ENCODE measurements around the gene ALDH8A1.

ALDH8A1 gene

DNA sequence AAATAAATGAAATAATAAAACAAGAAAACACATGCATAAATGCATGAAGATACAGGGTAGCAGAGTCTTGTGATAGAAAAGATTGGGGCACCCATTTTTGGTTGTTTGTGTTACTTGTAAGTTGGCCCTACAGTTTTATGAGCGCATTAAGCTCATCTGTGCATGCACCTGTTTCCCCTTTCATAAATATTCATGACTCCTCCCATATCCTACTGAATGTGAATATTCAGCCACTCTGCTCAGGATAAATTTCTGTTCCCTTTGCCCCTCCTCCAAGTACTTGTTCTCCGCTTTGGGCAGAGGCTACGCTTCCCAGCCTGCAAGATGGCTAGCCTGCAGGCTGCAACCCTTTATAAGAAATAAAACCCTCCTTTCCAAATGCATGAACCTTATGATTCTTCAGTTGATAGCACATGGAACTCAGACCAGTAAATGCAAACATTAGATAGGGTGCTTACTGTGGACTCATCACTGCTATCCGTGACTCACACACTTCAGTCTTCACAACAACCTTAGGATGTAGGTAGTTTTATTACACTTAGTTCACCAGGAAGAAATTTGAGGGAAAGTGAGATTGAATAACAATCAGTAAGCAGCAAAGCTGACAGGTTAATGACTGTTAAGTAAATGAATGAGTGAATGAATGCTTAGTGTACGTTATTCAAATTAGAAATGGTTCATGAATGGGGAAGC is 15.0 kb downstream of the ALDH8A1 start:
- TF ChIP-seq CTCF (IDR thresholded peaks at IDR 0.05; ENCODE audit: insufficient read depth, low read length, poor library complexity, severe bottlenecking): no peak
- no peak overlapping the region for H3K4me3 ChIP-seq (replicated peaks; ENCODE audit: low read depth, low read length)
- H3K36me3 ChIP-seq (ENCODE audit: control insufficient read depth, insufficient read depth, low read length): no peaks in the 10 kb centered on the region
- no peaks in the 10 kb centered on the region for H3K27me3 ChIP-seq (replicated peaks; ENCODE audit: control insufficient read depth, insufficient read depth, low read length)
- no peak for DNase-seq (ENCODE audit: extremely low read depth, insufficient read length)

GRCh38 chr6:134932535-134933470 is 17.1 kb downstream of the ALDH8A1 start:
- H3K4me3 ChIP-seq (replicated peaks; ENCODE audit: low read depth, low read length): no peak overlapping the region
- TF ChIP-seq CTCF (IDR thresholded peaks at IDR 0.05; ENCODE audit: insufficient read depth, low read length, poor library complexity, severe bottlenecking): no peak
- H3K27me3 ChIP-seq (replicated peaks; ENCODE audit: control insufficient read depth, insufficient read depth, low read length): no peaks in the 10 kb centered on the region
- H3K36me3 ChIP-seq (ENCODE audit: control insufficient read depth, insufficient read depth, low read length): no peaks in the 10 kb centered on the region
- no peak for DNase-seq (ENCODE audit: extremely low read depth, insufficient read length)

- no peak overlapping the region for H3K4me3 ChIP-seq (replicated peaks; ENCODE audit: low read depth, low read length)
- no peaks in the 10 kb centered on the region for H3K36me3 ChIP-seq (ENCODE audit: control insufficient read depth, insufficient read depth, low read length)
- H3K27me3 ChIP-seq (replicated peaks; ENCODE audit: control insufficient read depth, insufficient read depth, low read length): no peaks in the 10 kb centered on the region
- no peak for DNase-seq (ENCODE audit: extremely low read depth, insufficient read length)
- TF ChIP-seq CTCF (IDR thresholded peaks at IDR 0.05; ENCODE audit: insufficient read depth, low read length, poor library complexity, severe bottlenecking): no peak
Observed at GRCh38 chr6:134932098-134932497, 17.8 kb downstream of the ALDH8A1 start.

DNA sequence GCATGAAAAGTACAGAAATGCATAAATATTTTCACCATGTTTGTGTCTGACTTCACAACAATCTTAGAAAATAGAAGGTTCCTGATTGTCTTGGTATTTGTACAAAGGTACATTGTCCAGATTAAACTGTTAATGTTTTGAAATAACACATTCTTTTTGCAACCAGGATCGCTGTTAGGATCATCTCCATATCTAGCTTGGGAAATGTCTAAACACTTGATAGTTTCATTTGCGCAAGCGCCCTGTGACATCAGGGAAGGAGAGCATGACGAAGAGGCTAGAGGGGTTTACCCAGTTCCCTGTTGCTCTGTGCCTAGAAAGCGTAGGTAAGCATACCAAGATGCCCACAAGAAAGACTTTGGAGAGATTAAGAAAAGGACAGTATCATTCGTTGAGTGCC is 19.4 kb downstream of the ALDH8A1 start:
- TF ChIP-seq CTCF (IDR thresholded peaks at IDR 0.05; ENCODE audit: insufficient read depth, low read length, poor library complexity, severe bottlenecking): no peak
- no peak for DNase-seq (ENCODE audit: extremely low read depth, insufficient read length)
- Histone ChIP-seq H3K27me3 (replicated peaks; ENCODE audit: control insufficient read depth, insufficient read depth, low read length) (no peaks in the 10 kb centered on the region), H3K36me3 (ENCODE audit: control insufficient read depth, insufficient read depth, low read length) (no peaks in the 10 kb centered on the region), H3K4me3 (replicated peaks; ENCODE audit: low read depth, low read length) (no peak overlapping the region)

DNA sequence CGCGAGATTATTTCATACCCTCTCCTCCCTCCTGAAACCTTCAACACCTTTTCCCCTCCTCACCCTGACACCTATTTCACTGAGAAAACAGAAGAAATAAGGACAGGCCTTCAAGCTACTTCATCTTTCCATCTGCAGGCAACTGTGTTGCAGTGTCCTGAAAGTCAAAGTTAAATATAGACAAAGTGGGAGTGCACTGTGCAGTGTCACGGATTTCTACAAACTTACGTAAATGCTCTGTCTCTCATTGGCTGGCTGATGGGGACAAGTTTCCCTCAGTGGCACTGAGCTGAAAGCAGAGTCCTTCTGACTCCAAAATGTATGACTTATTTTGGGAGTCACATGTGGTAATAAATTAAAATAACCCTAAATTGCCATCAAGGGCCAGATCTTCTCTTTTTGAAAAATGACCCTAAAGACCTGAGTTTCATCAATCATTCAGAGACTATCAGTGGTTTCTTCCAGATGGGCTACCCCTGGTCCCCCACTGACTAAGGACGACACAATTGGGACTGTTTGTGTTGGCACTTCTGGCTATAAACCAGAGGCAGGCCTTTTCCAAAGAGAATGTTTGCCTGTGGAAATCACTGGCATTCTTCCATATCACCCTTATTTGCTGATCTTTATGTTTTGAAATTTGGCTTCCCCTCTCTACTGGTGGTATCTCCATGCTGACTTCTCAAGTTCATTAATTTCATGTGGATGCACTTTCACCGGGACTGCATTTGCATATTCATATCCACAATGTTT is 21.6 kb downstream of the ALDH8A1 start:
- no peaks in the 10 kb centered on the region for H3K27me3 ChIP-seq (replicated peaks; ENCODE audit: control insufficient read depth, insufficient read depth, low read length)
- H3K36me3 ChIP-seq (ENCODE audit: control insufficient read depth, insufficient read depth, low read length): no peaks in the 10 kb centered on the region
- no peak for TF ChIP-seq CTCF (IDR thresholded peaks at IDR 0.05; ENCODE audit: insufficient read depth, low read length, poor library complexity, severe bottlenecking)
- no peak for DNase-seq (ENCODE audit: extremely low read depth, insufficient read length)
- H3K4me3 ChIP-seq (replicated peaks; ENCODE audit: low read depth, low read length): no peak overlapping the region

Data from GM06990 (cell line).